Endodermal cell (in vitro differentiated cells): ENCODE results near the gene GP2. TPM values are rescaled to one million over a fixed set of nuclear protein-coding genes. Genes with fewer than 3 reads are reported as not detected.

Experiments used
- DNase-seq: peaks from one replicate; pipeline ENCODE4 v3.0.0-alpha.2; 2017
- H3K27ac ChIP-seq: 2 replicates; pipeline ENCODE4 v1.5.1; 2013; ENCODE audit warnings: mild to moderate bottlenecking, low read depth, low read length, moderate library complexity
- H3K27me3 ChIP-seq: 2 replicates; pipeline ENCODE4 v1.6.1; 2013; ENCODE audit warnings: mild to moderate bottlenecking, low read length, moderate library complexity; ENCODE audit not compliant: insufficient read depth, control insufficient read depth, poor library complexity, severe bottlenecking
- H3K36me3 ChIP-seq: 2 replicates; pipeline ENCODE4 v1.7.0; 2013; ENCODE audit warnings: mild to moderate bottlenecking, low read length, moderate library complexity; ENCODE audit not compliant: control insufficient read depth, insufficient read depth
- H3K4me1 ChIP-seq: one replicate; pipeline ENCODE4 v1.7.0; 2013; ENCODE audit warnings: low read length; ENCODE audit not compliant: control insufficient read depth, insufficient read depth
- H3K4me3 ChIP-seq: 2 replicates; pipeline ENCODE4 v1.5.1; 2013; ENCODE audit warnings: mild to moderate bottlenecking, low read length, moderate library complexity
- H3K9ac ChIP-seq: 2 replicates; pipeline ENCODE4 v1.6.1; 2013; ENCODE audit warnings: mild to moderate bottlenecking, low read length, moderate library complexity; ENCODE audit not compliant: poor library complexity, severe bottlenecking; ENCODE audit errors: extremely low read depth
- H3K9me3 ChIP-seq: 2 replicates; pipeline ENCODE4 v1.6.1; 2013; ENCODE audit warnings: mild to moderate bottlenecking, low read length, moderate library complexity; ENCODE audit not compliant: control insufficient read depth
- H3K27ac Mint-ChIP-seq: 2 replicates; pipeline ENCODE4 v1.8.0; 2020; ENCODE audit warnings: mixed read lengths
- H3K27me3 Mint-ChIP-seq: 2 replicates; pipeline ENCODE4 v1.8.0; 2021; ENCODE audit warnings: mild to moderate bottlenecking, mixed read lengths; ENCODE audit not compliant: insufficient read depth
- H3K36me3 Mint-ChIP-seq: 2 replicates; pipeline ENCODE4 v1.8.0; 2020; ENCODE audit warnings: low read depth, mixed read lengths
- H3K4me1 Mint-ChIP-seq: 2 replicates; pipeline ENCODE4 v1.8.0; 2020; ENCODE audit warnings: mixed read lengths
- H3K4me3 Mint-ChIP-seq: 2 replicates; pipeline ENCODE4 v1.8.0; 2020; ENCODE audit warnings: mild to moderate bottlenecking, moderate library complexity, mixed read lengths
- H3K9me3 Mint-ChIP-seq: 2 replicates; pipeline ENCODE4 v1.8.0; 2020; ENCODE audit warnings: mild to moderate bottlenecking, mixed read lengths
- CTCF ChIP-seq: fragments of 200-600 bp; sonication (generic); conservative IDR thresholded peaks from 2 replicates; pipeline ENCODE4 v1.5.0; 2021; ENCODE audit warnings: antibody characterized with exemption, mild to moderate bottlenecking
- WGBS, 2 experiments: methylation state at CpG; one replicate each; pipeline versions ENCODE4 v1.1.5 to v1.1.7; 2013; ENCODE audit warnings: missing lambda C conversion rate in 2 of 2, mixed read lengths in 1 of 2; ENCODE audit not compliant: insufficient coverage in 1 of 2, insufficient read length in 1 of 2; 5-methylcytosine and 5-hydroxymethylcytosine counted together
- total RNA-seq, 2 donors: library from RNA; stranded (reverse); fragmentation: NEBNext Ultra II Directional in 1 of 2; extraction: Animal tissue kit (Norgen Biotek cat#: 25700) in 1 of 2; gene quantifications; 2 replicates in 1 of 2; 3 replicates in 1 of 2; pipeline ENCODE4 v1.2.1, GENCODE V29; 2021

Gene GP2
- total RNA-seq, 2 donors from 2014 or later = not detected

- H3K9me3 ChIP-seq = no peaks in the 10 kb centered on the region
- DNase-seq = no peak
- H3K9ac ChIP-seq = no peak overlapping the region
- Mint-ChIP-seq H3K36me3 (no peaks in the 10 kb centered on the region), H3K4me1 (no peaks in the 10 kb centered on the region), H3K4me3 (no peak overlapping the region), H3K27me3 (peaks cover 23% of the 10 kb centered on the region), H3K27ac (no peak overlapping the region), H3K9me3 (no peaks in the 10 kb centered on the region)
- H3K4me1 ChIP-seq = no peaks in the 10 kb centered on the region
- no peaks in the 10 kb centered on the region for H3K36me3 ChIP-seq
- H3K27ac ChIP-seq = no peak overlapping the region
- H3K27me3 ChIP-seq = no peaks in the 10 kb centered on the region
- H3K4me3 ChIP-seq = no peak overlapping the region
- no peak for TF ChIP-seq CTCF
- WGBS, 2 experiments = 88 to 89% methylated on average over 7 to 8 of the region's 8 CpGs
Observed at GRCh38 chr16:20317117-20317516, 10.2 kb downstream of the GP2 start.

- H3K4me3 Mint-ChIP-seq = no peak overlapping the region
- Histone ChIP-seq H3K4me1 (no peaks in the 10 kb centered on the region), H3K9me3 (no peaks in the 10 kb centered on the region), H3K9ac (no peak overlapping the region), H3K36me3 (no peaks in the 10 kb centered on the region), H3K4me3 (no peak overlapping the region), H3K27ac (no peak overlapping the region), H3K27me3 (no peaks in the 10 kb centered on the region)
- DNase-seq = no peak
- no peak for TF ChIP-seq CTCF
- H3K27ac Mint-ChIP-seq = no peak overlapping the region
- H3K4me1 Mint-ChIP-seq = no peaks in the 10 kb centered on the region
- WGBS, 2 experiments = 76 to 90% methylated on average over 5 of the region's 5 CpGs
- H3K36me3 Mint-ChIP-seq = no peaks in the 10 kb centered on the region
- H3K9me3 Mint-ChIP-seq = no peaks in the 10 kb centered on the region
- H3K27me3 Mint-ChIP-seq = peaks cover 20% of the 10 kb centered on the region
Observed at GRCh38 chr16:20316715-20317114, 10.6 kb downstream of the GP2 start.

- Mint-ChIP-seq H3K27me3 (peaks cover 15% of the 10 kb centered on the region), H3K4me3 (no peak overlapping the region), H3K36me3 (no peaks in the 10 kb centered on the region), H3K9me3 (no peaks in the 10 kb centered on the region), H3K4me1 (no peaks in the 10 kb centered on the region), H3K27ac (no peak overlapping the region)
- no peak for DNase-seq
- no peak overlapping the region for H3K4me3 ChIP-seq
- no peaks in the 10 kb centered on the region for H3K4me1 ChIP-seq
- no peaks in the 10 kb centered on the region for H3K9me3 ChIP-seq
- no peak for TF ChIP-seq CTCF
- no peak overlapping the region for H3K9ac ChIP-seq
- 92 to 100% methylated on average over 1 to 6 of the region's 6 CpGs for WGBS, 2 experiments
- no peaks in the 10 kb centered on the region for H3K36me3 ChIP-seq
- H3K27me3 ChIP-seq = no peaks in the 10 kb centered on the region
- no peak overlapping the region for H3K27ac ChIP-seq
Observed at GRCh38 chr16:20315764-20316163, 11.5 kb downstream of the GP2 start.
